Measurements from ENCODE around the gene CACNG8.

Gene CACNG8

DNA sequence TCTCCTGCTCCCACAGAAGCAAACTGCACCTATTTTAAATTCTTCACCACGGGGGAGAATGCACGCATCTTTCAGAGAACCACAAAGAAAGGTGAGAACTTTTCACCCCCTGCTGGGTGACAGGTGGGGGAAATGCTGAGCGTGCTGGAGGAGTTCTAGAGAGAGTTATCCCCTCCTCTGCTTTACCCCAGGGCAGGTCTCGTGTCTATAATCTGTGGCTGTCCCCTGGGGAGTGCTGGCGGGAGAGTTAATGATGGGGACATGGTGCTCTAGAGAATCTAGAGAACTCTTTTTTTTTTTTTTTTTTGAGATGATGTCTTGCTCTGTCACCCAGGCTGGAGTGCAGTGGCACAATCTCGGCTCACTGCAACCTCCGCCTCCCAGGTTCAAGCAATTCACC lies 35.5 kb downstream of the CACNG8 start:
- Histone ChIP-seq H4K91ac (ENCODE audit: low read depth, low read length, poor library complexity) (no peak overlapping the region), H3K79me1 (ENCODE audit: low read depth, low read length) (no peaks in the 10 kb centered on the region), H2BK15ac (ENCODE audit: low read length) (no peak overlapping the region), H3K27me3 (ENCODE audit: control insufficient read depth in 3 of 3, insufficient read depth in 3 of 3, low read depth in 1 of 3, low read length in 3 of 3) (peaks cover 0 to 4% (median 0%) of the 10 kb centered on the region in 3 experiments), H3K9me3 (replicated peaks in 1 of 2; ENCODE audit: control insufficient read depth in 2 of 2, insufficient read depth in 1 of 2, low read depth in 1 of 2, low read length in 2 of 2) (peaks cover 0 to 5% of the 10 kb centered on the region in 2 donors), H3K18ac (ENCODE audit: low read length) (no peak overlapping the region), H3K4me1 (ENCODE audit: control insufficient read depth in 2 of 2, insufficient read depth in 1 of 2, low read depth in 1 of 2, low read length in 2 of 2) (peaks cover 0 to 19% of the 10 kb centered on the region in 2 donors), H4K8ac (ENCODE audit: low read depth, low read length) (no peak overlapping the region), H2BK12ac (ENCODE audit: low read length) (no peak overlapping the region), H2BK120ac (ENCODE audit: low read depth, low read length) (no peak overlapping the region), H2BK5ac (ENCODE audit: low read length) (no peak overlapping the region), H3K27ac (replicated peaks; ENCODE audit: low read length) (no peak overlapping the region), H3K4me3 (ENCODE audit: low read length in 2 of 2) (no peak overlapping the region), H3K4ac (ENCODE audit: low read length) (no peak overlapping the region), H2AFZ (ENCODE audit: low read length) (no peak overlapping the region), H3K36me3 (replicated peaks in 1 of 2; ENCODE audit: control insufficient read depth in 2 of 2, insufficient read depth in 2 of 2, low read length in 2 of 2) (no peaks in the 10 kb centered on the region), H3K14ac (ENCODE audit: low read length) (no peak overlapping the region), H2AK5ac (ENCODE audit: low read depth, low read length) (no peak overlapping the region), H3K9ac (ENCODE audit: low read depth, low read length, poor library complexity) (no peak overlapping the region), H3K4me2 (ENCODE audit: insufficient read depth, low read length, poor library complexity, severe bottlenecking) (no peak overlapping the region), H3K23ac (ENCODE audit: low read depth, low read length, poor library complexity) (no peak overlapping the region)
- WGBS, 2 donors (ENCODE audit: extremely low coverage in 2 of 2, insufficient read length in 2 of 2, insufficient replicate concordance in 1 of 2): no CpG with 5 or more reads among the region's 7 CpGs
- DNase-seq (ENCODE audit: low spot score): no peak

GRCh38 chr19:53999694-54000093 lies 37.0 kb downstream of the CACNG8 start:
- Histone ChIP-seq H2BK15ac (ENCODE audit: low read length) (peak overlapping the region; percentile 45), H4K91ac (ENCODE audit: low read depth, low read length, poor library complexity) (no peak overlapping the region), H3K27ac (replicated peaks; ENCODE audit: low read length) (no peak overlapping the region), H4K8ac (ENCODE audit: low read depth, low read length) (no peak overlapping the region), H2AFZ (ENCODE audit: low read length) (no peak overlapping the region), H3K36me3 (replicated peaks in 1 of 2; ENCODE audit: control insufficient read depth in 2 of 2, insufficient read depth in 2 of 2, low read length in 2 of 2) (no peaks in the 10 kb centered on the region), H3K4me1 (ENCODE audit: control insufficient read depth in 2 of 2, insufficient read depth in 1 of 2, low read depth in 1 of 2, low read length in 2 of 2) (peaks cover 0 to 19% of the 10 kb centered on the region in 2 donors), H3K9ac (ENCODE audit: low read depth, low read length, poor library complexity) (no peak overlapping the region), H2BK12ac (ENCODE audit: low read length) (no peak overlapping the region), H3K27me3 (ENCODE audit: control insufficient read depth in 3 of 3, insufficient read depth in 3 of 3, low read depth in 1 of 3, low read length in 3 of 3) (peaks cover 0 to 2% (median 0%) of the 10 kb centered on the region in 3 experiments), H2BK5ac (ENCODE audit: low read length) (no peak overlapping the region), H3K18ac (ENCODE audit: low read length) (no peak overlapping the region), H2AK5ac (ENCODE audit: low read depth, low read length) (no peak overlapping the region), H3K9me3 (replicated peaks in 1 of 2; ENCODE audit: control insufficient read depth in 2 of 2, insufficient read depth in 1 of 2, low read depth in 1 of 2, low read length in 2 of 2) (peaks cover 0 to 5% of the 10 kb centered on the region in 2 donors), H3K23ac (ENCODE audit: low read depth, low read length, poor library complexity) (no peak overlapping the region), H2BK120ac (ENCODE audit: low read depth, low read length) (no peak overlapping the region), H3K14ac (ENCODE audit: low read length) (peak overlapping the region; percentile 47), H3K4me3 (ENCODE audit: low read length in 2 of 2) (no peak overlapping the region), H3K79me1 (ENCODE audit: low read depth, low read length) (no peaks in the 10 kb centered on the region), H3K4ac (ENCODE audit: low read length) (no peak overlapping the region), H3K4me2 (ENCODE audit: insufficient read depth, low read length, poor library complexity, severe bottlenecking) (no peak overlapping the region)
- DNase-seq (ENCODE audit: low spot score): no peak
- WGBS, 2 donors (ENCODE audit: extremely low coverage in 2 of 2, insufficient read length in 2 of 2, insufficient replicate concordance in 1 of 2): no CpG with 5 or more reads among the region's 5 CpGs

DNA sequence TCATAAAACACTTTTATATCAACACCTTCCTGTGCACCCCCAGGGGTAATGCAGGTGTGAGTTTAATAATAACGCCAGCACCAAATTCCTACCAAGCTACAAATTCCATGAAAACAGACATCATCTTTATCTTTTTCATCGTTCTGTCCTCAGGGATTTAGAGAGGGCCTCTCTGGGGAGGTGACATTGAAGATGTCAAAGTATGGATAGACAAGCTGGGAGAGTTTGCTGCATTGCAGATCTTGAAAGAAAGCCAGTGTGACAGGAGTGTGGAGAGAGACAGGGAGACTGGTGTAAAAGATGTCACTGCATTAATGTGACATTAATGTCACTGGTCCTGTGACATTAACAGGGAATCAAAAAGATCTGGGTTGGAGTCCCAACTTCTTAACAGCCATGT lies 38.8 kb downstream of the CACNG8 start:
- H2BK12ac ChIP-seq (ENCODE audit: low read length): no peak overlapping the region
- H4K91ac ChIP-seq (ENCODE audit: low read depth, low read length, poor library complexity): no peak overlapping the region
- peaks cover 0 to 2% (median 0%) of the 10 kb centered on the region in 3 experiments for H3K27me3 ChIP-seq (ENCODE audit: control insufficient read depth in 3 of 3, insufficient read depth in 3 of 3, low read depth in 1 of 3, low read length in 3 of 3)
- H3K4me3 ChIP-seq (ENCODE audit: low read length in 2 of 2): no peak overlapping the region
- no peak overlapping the region for H2AK5ac ChIP-seq (ENCODE audit: low read depth, low read length)
- H2AFZ ChIP-seq (ENCODE audit: low read length): no peak overlapping the region
- no peak overlapping the region for H3K14ac ChIP-seq (ENCODE audit: low read length)
- peaks cover 0 to 5% of the 10 kb centered on the region in 2 donors for H3K9me3 ChIP-seq (replicated peaks in 1 of 2; ENCODE audit: control insufficient read depth in 2 of 2, insufficient read depth in 1 of 2, low read depth in 1 of 2, low read length in 2 of 2)
- no peak overlapping the region for H3K18ac ChIP-seq (ENCODE audit: low read length)
- no peak overlapping the region for H3K9ac ChIP-seq (ENCODE audit: low read depth, low read length, poor library complexity)
- no peak overlapping the region for H2BK120ac ChIP-seq (ENCODE audit: low read depth, low read length)
- WGBS, 2 donors (ENCODE audit: extremely low coverage in 2 of 2, insufficient read length in 2 of 2, insufficient replicate concordance in 1 of 2): no CpG with 5 or more reads among the region's 2 CpGs
- H2BK15ac ChIP-seq (ENCODE audit: low read length): no peak overlapping the region
- H3K79me1 ChIP-seq (ENCODE audit: low read depth, low read length): no peaks in the 10 kb centered on the region
- no peak overlapping the region for H3K23ac ChIP-seq (ENCODE audit: low read depth, low read length, poor library complexity)
- no peak overlapping the region for H4K8ac ChIP-seq (ENCODE audit: low read depth, low read length)
- peaks cover 0 to 17% of the 10 kb centered on the region in 2 donors for H3K4me1 ChIP-seq (ENCODE audit: control insufficient read depth in 2 of 2, insufficient read depth in 1 of 2, low read depth in 1 of 2, low read length in 2 of 2)
- no peak overlapping the region for H3K4ac ChIP-seq (ENCODE audit: low read length)
- no peak overlapping the region for H3K4me2 ChIP-seq (ENCODE audit: insufficient read depth, low read length, poor library complexity, severe bottlenecking)
- H2BK5ac ChIP-seq (ENCODE audit: low read length): no peak overlapping the region
- H3K27ac ChIP-seq (replicated peaks; ENCODE audit: low read length): no peak overlapping the region
- H3K36me3 ChIP-seq (replicated peaks in 1 of 2; ENCODE audit: control insufficient read depth in 2 of 2, insufficient read depth in 2 of 2, low read length in 2 of 2): no peaks in the 10 kb centered on the region
- DNase-seq (ENCODE audit: low spot score): no peak

- Histone ChIP-seq H2BK5ac (ENCODE audit: low read length) (no peak overlapping the region), H3K27me3 (ENCODE audit: control insufficient read depth in 3 of 3, insufficient read depth in 3 of 3, low read depth in 1 of 3, low read length in 3 of 3) (peaks cover 0 to 2% (median 0%) of the 10 kb centered on the region in 3 experiments), H2BK15ac (ENCODE audit: low read length) (no peak overlapping the region), H4K8ac (ENCODE audit: low read depth, low read length) (no peak overlapping the region), H2BK12ac (ENCODE audit: low read length) (no peak overlapping the region), H3K9ac (ENCODE audit: low read depth, low read length, poor library complexity) (no peak overlapping the region), H3K4ac (ENCODE audit: low read length) (no peak overlapping the region), H3K23ac (ENCODE audit: low read depth, low read length, poor library complexity) (no peak overlapping the region), H2BK120ac (ENCODE audit: low read depth, low read length) (no peak overlapping the region), H3K79me1 (ENCODE audit: low read depth, low read length) (no peaks in the 10 kb centered on the region), H3K4me3 (ENCODE audit: low read length in 2 of 2) (no peak overlapping the region), H3K18ac (ENCODE audit: low read length) (no peak overlapping the region), H3K36me3 (replicated peaks in 1 of 2; ENCODE audit: control insufficient read depth in 2 of 2, insufficient read depth in 2 of 2, low read length in 2 of 2) (no peaks in the 10 kb centered on the region), H3K9me3 (replicated peaks in 1 of 2; ENCODE audit: control insufficient read depth in 2 of 2, insufficient read depth in 1 of 2, low read depth in 1 of 2, low read length in 2 of 2) (peaks cover 0 to 5% of the 10 kb centered on the region in 2 donors), H3K27ac (replicated peaks; ENCODE audit: low read length) (no peak overlapping the region), H3K4me2 (ENCODE audit: insufficient read depth, low read length, poor library complexity, severe bottlenecking) (no peak overlapping the region), H2AFZ (ENCODE audit: low read length) (no peak overlapping the region), H4K91ac (ENCODE audit: low read depth, low read length, poor library complexity) (no peak overlapping the region), H3K4me1 (ENCODE audit: control insufficient read depth in 2 of 2, insufficient read depth in 1 of 2, low read depth in 1 of 2, low read length in 2 of 2) (peaks cover 0 to 12% of the 10 kb centered on the region in 2 donors), H2AK5ac (ENCODE audit: low read depth, low read length) (no peak overlapping the region), H3K14ac (ENCODE audit: low read length) (no peak overlapping the region)
- WGBS, 2 donors (ENCODE audit: extremely low coverage in 2 of 2, insufficient read length in 2 of 2, insufficient replicate concordance in 1 of 2): no CpG with 5 or more reads among the region's 10 CpGs
- DNase-seq (ENCODE audit: low spot score): no peak
Measured at GRCh38 chr19:54002495-54003315, 40.0 kb downstream of the CACNG8 start.

Measured in neuronal stem cell (in vitro differentiated cells).